GM12873 (cell line): ENCODE results near the gene PINK1.
A peak's percentile ranks its signal among the peaks of the same experiment; 100 is the strongest.

ENCODE experiments used
- TF ChIP-seq, protein P1 (sequence below): IDR thresholded peaks from 2 replicates; pipeline ENCODE4 v1.5.1; 2012; ENCODE audit warnings: low read depth, mild to moderate bottlenecking, moderate library complexity, low read length, control low read depth; ENCODE audit not compliant: insufficient read depth; ENCODE audit errors: missing control alignments

Gene PINK1

DNA sequence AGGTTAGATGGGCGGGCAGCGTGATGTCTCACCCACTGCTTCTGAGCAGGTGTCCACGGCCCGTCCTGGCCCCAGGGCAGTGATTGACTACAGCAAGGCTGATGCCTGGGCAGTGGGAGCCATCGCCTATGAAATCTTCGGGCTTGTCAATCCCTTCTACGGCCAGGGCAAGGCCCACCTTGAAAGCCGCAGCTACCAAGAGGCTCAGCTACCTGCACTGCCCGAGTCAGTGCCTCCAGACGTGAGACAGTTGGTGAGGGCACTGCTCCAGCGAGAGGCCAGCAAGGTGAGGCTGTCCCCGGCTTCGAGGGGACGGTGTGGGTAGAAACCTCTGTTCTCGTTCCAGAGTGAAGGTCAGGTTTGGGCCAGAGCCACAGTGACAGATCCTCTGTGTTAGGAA, 15.7 kb downstream of the PINK1 start:
- TF ChIP-seq, protein P1, sequence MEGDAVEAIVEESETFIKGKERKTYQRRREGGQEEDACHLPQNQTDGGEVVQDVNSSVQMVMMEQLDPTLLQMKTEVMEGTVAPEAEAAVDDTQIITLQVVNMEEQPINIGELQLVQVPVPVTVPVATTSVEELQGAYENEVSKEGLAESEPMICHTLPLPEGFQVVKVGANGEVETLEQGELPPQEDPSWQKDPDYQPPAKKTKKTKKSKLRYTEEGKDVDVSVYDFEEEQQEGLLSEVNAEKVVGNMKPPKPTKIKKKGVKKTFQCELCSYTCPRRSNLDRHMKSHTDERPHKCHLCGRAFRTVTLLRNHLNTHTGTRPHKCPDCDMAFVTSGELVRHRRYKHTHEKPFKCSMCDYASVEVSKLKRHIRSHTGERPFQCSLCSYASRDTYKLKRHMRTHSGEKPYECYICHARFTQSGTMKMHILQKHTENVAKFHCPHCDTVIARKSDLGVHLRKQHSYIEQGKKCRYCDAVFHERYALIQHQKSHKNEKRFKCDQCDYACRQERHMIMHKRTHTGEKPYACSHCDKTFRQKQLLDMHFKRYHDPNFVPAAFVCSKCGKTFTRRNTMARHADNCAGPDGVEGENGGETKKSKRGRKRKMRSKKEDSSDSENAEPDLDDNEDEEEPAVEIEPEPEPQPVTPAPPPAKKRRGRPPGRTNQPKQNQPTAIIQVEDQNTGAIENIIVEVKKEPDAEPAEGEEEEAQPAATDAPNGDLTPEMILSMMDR = no peak

DNA sequence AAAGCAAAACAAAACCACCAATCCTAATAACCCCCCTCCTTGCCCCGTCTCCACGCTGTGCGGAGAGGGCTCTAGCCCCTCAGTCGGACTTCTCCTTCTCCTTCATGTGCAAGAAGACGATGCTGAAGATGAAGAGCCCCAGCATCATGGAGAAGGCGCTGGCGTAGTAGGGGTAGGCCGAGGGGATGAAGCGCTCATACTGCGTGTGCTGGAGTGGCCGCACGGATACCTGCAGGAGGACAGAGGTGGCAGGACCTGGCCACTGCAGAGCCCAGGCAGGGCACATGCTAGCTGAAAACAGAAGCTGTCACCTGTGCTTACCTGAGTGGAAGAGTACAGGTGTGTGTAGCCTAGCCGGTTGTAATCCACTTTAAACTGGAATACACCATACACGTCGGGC, 19.0 kb downstream of the PINK1 start:
- TF ChIP-seq, protein P1 = no peak

DNA sequence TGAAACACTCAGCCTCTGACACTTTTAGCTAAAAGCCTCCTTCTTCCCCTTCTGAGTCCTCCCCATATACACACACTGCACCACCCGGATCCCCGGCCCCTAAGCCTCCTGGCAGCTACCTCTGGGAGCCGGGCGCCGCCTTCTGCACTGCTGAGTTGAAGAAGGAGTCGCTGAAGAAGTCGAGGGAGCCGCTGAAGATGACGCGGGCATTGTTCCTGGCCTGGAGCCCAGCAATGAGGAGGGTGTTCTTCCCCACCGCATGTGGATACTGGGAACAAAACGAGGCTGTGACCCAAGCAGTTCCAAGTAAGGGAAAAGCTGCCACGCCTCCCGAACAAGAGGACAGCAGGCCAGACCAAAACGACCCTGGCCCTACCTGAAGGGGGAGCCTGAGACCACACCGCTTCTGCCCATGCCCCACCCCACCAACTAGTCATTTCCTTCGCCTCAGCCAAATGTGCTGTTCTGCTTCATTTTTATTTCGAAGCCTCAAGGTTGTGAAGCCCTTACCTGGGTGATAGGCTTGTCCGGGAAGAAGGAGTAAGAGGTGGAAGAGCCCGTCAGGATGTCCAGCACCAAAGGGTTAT, 20.9 kb downstream of the PINK1 start:
- TF ChIP-seq, protein P1 = peak; percentile 3

DNA sequence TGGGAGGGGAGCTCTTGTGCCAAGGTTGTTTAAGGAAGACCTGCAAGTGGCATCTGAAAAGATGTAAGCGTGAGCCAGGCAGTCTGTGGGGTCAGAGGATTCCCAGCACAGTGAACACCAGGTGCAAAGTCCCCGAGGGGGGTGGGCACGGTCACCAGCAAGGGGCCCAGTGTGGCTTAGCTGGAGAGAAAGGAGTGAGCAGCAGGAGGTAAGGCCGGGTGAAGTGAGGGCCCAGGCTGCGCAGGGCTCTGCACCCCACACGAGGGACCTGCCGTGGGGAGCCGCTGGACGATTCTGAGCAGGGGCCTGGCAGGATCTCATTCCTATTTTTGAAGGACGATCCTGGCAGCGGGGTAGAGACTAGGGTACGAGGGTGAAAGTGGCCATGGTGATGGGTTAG, 23.8 kb downstream of the PINK1 start:
- TF ChIP-seq, protein P1 = no peak

DNA sequence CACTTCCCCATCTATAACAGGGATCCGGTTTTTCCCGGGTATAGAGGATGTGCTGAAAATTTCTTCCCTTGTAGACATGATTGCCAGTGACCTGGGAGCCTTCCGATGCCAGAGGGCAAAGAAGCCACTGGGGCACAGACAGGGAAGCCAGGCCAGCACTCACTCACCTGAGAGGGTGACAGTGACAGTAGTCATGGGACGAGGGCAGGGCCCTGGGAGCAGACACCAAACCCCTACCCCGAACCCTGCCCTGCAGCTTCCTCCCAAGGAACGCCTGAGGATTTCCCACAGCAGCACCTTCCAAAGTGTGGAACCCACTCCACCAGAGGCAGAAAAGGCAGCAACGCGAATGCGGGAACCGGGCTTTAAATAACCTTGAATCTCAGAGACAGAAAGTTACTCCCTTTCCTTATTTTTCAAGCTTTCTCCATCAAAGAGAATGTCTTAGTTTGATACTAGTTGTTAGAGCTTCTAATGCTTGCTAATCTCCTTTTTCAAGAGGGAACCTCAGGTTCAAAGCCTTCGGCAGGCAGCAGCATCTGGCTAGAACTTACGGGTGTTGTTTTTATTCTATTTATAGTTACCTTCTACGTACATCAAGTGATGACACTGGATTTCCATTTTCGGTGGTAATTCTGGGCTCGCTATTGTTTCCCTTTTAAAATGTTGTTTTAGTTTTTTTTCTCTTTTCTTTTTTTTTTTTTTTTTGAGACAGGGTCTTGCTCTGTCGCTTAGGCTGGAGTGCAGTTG, 25.1 kb downstream of the PINK1 start:
- TF ChIP-seq, protein P1 = no peak

DNA sequence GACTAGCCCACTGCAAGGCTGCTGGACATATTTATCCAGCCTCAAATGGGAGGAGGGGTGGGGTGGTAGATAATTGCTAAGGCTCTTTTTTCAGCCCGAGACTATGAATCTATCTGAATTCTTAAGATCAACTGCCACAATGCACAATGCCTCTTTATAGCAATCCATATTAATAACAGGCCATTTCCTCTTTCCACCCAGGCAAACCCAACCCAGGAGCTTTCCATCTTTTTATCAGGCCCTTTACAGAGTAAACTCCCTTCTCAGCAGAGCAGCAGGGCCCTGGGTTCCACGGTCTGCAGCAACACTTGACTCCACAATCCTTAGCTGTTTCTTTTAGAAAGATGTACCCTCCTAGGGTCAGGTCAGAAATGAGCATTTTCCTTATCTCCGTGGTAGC, 27.1 kb downstream of the PINK1 start:
- TF ChIP-seq, protein P1 = no peak

DNA sequence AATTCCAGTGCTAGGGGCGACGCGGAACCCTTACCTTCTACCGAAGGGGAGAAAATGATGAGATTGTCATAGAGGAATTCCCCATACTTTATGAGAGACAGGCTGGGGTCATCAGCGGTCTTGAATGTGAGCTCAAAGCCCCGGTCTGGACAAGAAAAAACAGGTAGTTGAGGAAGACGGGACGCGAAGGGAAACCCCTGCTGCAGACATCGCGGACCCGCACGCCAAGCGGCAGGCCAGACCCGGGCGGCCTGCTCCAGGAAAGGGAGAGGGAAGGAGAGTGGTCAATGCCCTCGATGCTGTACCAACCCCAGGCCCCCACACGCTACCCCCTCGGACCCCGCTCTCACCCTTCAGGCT, 27.6 kb downstream of the PINK1 start:
- TF ChIP-seq, protein P1 = no peak
